Measurements from ENCODE around the gene CADM2. TPM values are rescaled to one million over a fixed set of nuclear protein-coding genes. Genes with fewer than 3 reads are reported as not detected.

CADM2 gene
- total and polyA plus RNA-seq, 2 experiments from 2014 or later = 13.3 to 47.5 TPM

DNA sequence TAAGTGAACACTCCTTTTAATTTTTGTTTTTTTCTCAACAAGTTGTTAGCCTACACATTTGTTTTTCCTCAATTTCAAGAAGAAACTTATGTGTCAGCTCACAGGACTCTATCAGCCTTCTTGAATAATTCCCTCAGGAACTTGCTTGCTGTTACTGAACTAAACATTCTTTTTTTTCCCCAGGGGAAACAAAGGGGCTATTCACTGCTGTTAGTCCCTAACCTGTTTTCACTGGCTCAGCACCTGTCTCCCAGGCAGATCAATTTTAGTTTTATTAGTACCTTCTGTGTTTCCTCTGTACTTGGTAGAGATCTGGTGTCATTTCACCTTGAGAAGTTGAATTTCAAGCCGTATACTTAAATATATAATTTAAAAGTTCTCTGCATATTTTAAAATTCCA lies 644.6 kb downstream of the CADM2 start:
- DNase-seq (ENCODE audit: low spot score) (peak; percentile 31), ATAC-seq (peak; percentile 65)
- Mint-ChIP-seq H3K27me3 (ENCODE audit: insufficient read depth, low read depth, poor library complexity) (no peaks in the 10 kb centered on the region), H3K27ac (no peak overlapping the region), H3K4me3 (no peak overlapping the region), H3K36me3 (ENCODE audit: low read depth) (no peaks in the 10 kb centered on the region), H3K9me3 (no peaks in the 10 kb centered on the region), H3K4me1 (peaks cover 12% of the 10 kb centered on the region; the same call in 2 of the 3 replicates)
- no peaks in the 10 kb centered on the region for H4K20me1 ChIP-seq (replicated peaks; ENCODE audit: insufficient read depth)
- H3K9me2 ChIP-seq (ENCODE audit: insufficient read depth) = no peaks in the 10 kb centered on the region
- no peaks in the 10 kb centered on the region for H3K4me1 ChIP-seq (ENCODE audit: insufficient read depth)
- no peak overlapping the region for H3K4me2 ChIP-seq
- H3K27ac ChIP-seq (ENCODE audit: low read depth) = no peak overlapping the region
- H2AFZ ChIP-seq = no peak overlapping the region
- TF ChIP-seq NANOG (IDR thresholded peaks at IDR 0.05; ENCODE audit: borderline replicate concordance) (no peak), STAT1 (IDR thresholded peaks at IDR 0.05; ENCODE audit: unreplicated experiment) (no peak), EZH2phosphoT487 (IDR thresholded peaks at IDR 0.05; ENCODE audit: unreplicated experiment) (no peak), EZH2 (IDR thresholded peaks at IDR 0.05; ENCODE audit: low read depth, unreplicated experiment) (no peak), JUNB (IDR thresholded peaks at IDR 0.05; ENCODE audit: unreplicated experiment) (no peak), CREB1 (CRISPR knock-in tag; IDR thresholded peaks at IDR 0.05; ENCODE audit: low read depth) (no peak), POLR2AphosphoS5 (IDR thresholded peaks at IDR 0.05; ENCODE audit: low read depth) (no peak), ZNF114 (CRISPR knock-in tag; IDR thresholded peaks at IDR 0.05) (no peak), ZNF331 (CRISPR knock-in tag; IDR thresholded peaks at IDR 0.05; ENCODE audit: low read depth) (no peak)
- TF ChIP-seq, protein P1, sequence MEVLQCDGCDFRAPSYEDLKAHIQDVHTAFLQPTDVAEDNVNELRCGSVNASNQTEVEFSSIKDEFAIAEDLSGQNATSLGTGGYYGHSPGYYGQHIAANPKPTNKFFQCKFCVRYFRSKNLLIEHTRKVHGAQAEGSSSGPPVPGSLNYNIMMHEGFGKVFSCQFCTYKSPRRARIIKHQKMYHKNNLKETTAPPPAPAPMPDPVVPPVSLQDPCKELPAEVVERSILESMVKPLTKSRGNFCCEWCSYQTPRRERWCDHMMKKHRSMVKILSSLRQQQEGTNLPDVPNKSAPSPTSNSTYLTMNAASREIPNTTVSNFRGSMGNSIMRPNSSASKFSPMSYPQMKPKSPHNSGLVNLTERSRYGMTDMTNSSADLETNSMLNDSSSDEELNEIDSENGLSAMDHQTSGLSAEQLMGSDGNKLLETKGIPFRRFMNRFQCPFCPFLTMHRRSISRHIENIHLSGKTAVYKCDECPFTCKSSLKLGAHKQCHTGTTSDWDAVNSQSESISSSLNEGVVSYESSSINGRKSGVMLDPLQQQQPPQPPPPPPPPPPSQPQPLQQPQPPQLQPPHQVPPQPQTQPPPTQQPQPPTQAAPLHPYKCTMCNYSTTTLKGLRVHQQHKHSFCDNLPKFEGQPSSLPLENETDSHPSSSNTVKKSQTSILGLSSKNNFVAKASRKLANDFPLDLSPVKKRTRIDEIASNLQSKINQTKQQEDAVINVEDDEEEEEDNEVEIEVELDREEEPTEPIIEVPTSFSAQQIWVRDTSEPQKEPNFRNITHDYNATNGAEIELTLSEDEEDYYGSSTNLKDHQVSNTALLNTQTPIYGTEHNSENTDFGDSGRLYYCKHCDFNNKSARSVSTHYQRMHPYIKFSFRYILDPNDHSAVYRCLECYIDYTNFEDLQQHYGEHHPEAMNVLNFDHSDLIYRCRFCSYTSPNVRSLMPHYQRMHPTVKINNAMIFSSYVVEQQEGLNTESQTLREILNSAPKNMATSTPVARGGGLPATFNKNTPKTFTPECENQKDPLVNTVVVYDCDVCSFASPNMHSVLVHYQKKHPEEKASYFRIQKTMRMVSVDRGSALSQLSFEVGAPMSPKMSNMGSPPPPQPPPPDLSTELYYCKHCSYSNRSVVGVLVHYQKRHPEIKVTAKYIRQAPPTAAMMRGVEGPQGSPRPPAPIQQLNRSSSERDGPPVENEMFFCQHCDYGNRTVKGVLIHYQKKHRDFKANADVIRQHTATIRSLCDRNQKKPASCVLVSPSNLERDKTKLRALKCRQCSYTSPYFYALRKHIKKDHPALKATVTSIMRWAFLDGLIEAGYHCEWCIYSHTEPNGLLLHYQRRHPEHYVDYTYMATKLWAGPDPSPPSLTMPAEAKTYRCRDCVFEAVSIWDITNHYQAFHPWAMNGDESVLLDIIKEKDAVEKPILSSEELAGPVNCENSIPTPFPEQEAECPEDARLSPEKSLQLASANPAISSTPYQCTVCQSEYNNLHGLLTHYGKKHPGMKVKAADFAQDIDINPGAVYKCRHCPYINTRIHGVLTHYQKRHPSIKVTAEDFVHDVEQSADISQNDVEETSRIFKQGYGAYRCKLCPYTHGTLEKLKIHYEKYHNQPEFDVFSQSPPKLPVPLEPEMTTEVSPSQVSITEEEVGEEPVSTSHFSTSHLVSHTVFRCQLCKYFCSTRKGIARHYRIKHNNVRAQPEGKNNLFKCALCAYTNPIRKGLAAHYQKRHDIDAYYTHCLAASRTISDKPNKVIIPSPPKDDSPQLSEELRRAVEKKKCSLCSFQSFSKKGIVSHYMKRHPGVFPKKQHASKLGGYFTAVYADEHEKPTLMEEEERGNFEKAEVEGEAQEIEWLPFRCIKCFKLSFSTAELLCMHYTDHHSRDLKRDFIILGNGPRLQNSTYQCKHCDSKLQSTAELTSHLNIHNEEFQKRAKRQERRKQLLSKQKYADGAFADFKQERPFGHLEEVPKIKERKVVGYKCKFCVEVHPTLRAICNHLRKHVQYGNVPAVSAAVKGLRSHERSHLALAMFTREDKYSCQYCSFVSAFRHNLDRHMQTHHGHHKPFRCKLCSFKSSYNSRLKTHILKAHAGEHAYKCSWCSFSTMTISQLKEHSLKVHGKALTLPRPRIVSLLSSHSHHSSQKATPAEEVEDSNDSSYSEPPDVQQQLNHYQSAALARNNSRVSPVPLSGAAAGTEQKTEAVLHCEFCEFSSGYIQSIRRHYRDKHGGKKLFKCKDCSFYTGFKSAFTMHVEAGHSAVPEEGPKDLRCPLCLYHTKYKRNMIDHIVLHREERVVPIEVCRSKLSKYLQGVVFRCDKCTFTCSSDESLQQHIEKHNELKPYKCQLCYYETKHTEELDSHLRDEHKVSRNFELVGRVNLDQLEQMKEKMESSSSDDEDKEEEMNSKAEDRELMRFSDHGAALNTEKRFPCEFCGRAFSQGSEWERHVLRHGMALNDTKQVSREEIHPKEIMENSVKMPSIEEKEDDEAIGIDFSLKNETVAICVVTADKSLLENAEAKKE (CRISPR knock-in tag; IDR thresholded peaks at IDR 0.05) = no peak
- TF ChIP-seq, protein P2, sequence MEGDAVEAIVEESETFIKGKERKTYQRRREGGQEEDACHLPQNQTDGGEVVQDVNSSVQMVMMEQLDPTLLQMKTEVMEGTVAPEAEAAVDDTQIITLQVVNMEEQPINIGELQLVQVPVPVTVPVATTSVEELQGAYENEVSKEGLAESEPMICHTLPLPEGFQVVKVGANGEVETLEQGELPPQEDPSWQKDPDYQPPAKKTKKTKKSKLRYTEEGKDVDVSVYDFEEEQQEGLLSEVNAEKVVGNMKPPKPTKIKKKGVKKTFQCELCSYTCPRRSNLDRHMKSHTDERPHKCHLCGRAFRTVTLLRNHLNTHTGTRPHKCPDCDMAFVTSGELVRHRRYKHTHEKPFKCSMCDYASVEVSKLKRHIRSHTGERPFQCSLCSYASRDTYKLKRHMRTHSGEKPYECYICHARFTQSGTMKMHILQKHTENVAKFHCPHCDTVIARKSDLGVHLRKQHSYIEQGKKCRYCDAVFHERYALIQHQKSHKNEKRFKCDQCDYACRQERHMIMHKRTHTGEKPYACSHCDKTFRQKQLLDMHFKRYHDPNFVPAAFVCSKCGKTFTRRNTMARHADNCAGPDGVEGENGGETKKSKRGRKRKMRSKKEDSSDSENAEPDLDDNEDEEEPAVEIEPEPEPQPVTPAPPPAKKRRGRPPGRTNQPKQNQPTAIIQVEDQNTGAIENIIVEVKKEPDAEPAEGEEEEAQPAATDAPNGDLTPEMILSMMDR (conservative IDR thresholded peaks at IDR 0.05; ENCODE audit: low read depth in 2 of 2) = no peak
- TF ChIP-seq, protein P3, sequence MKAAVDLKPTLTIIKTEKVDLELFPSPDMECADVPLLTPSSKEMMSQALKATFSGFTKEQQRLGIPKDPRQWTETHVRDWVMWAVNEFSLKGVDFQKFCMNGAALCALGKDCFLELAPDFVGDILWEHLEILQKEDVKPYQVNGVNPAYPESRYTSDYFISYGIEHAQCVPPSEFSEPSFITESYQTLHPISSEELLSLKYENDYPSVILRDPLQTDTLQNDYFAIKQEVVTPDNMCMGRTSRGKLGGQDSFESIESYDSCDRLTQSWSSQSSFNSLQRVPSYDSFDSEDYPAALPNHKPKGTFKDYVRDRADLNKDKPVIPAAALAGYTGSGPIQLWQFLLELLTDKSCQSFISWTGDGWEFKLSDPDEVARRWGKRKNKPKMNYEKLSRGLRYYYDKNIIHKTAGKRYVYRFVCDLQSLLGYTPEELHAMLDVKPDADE (IDR thresholded peaks at IDR 0.05) = no peak
- TF ChIP-seq, protein P4, sequence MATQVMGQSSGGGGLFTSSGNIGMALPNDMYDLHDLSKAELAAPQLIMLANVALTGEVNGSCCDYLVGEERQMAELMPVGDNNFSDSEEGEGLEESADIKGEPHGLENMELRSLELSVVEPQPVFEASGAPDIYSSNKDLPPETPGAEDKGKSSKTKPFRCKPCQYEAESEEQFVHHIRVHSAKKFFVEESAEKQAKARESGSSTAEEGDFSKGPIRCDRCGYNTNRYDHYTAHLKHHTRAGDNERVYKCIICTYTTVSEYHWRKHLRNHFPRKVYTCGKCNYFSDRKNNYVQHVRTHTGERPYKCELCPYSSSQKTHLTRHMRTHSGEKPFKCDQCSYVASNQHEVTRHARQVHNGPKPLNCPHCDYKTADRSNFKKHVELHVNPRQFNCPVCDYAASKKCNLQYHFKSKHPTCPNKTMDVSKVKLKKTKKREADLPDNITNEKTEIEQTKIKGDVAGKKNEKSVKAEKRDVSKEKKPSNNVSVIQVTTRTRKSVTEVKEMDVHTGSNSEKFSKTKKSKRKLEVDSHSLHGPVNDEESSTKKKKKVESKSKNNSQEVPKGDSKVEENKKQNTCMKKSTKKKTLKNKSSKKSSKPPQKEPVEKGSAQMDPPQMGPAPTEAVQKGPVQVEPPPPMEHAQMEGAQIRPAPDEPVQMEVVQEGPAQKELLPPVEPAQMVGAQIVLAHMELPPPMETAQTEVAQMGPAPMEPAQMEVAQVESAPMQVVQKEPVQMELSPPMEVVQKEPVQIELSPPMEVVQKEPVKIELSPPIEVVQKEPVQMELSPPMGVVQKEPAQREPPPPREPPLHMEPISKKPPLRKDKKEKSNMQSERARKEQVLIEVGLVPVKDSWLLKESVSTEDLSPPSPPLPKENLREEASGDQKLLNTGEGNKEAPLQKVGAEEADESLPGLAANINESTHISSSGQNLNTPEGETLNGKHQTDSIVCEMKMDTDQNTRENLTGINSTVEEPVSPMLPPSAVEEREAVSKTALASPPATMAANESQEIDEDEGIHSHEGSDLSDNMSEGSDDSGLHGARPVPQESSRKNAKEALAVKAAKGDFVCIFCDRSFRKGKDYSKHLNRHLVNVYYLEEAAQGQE (IDR thresholded peaks at IDR 0.05; ENCODE audit: unreplicated experiment) = no peak
- H3K4me3 ChIP-seq = no peak overlapping the region
- H3K27me3 ChIP-seq (ENCODE audit: insufficient read depth) = no peaks in the 10 kb centered on the region
- H3K79me2 ChIP-seq (replicated peaks; ENCODE audit: insufficient read depth) = no peaks in the 10 kb centered on the region
- H3F3A ChIP-seq (replicated peaks; ENCODE audit: low read depth) = no peaks in the 10 kb centered on the region
- no peaks in the 10 kb centered on the region for H3K36me3 ChIP-seq (ENCODE audit: insufficient read depth)
